Stimulated activated naive B cell treated with anti-CD40 and anti-IgM and Interleukin-4, amounts not matched to agents 10 μg/mL and 1 μg/mL and 100 μg/mL, for 72 hours (primary cell): ENCODE measurements around the gene NR6A1.

Experiments used
- ATAC-seq, 2 donors: fragments of 150-1000 bp; cut with Tn5 transposase; replicated peaks; 2 replicates each; pipeline ENCODE4 v1.10.0; 2021; ENCODE audit warnings: moderate library complexity in 1 of 2
- DNase-seq: peaks from one replicate; pipeline ENCODE4 v3.0.0; 2021
- H3K27ac Mint-ChIP-seq: one replicate; pipeline ENCODE4 v1.8.0; 2022; ENCODE audit warnings: mild to moderate bottlenecking, mixed read lengths
- H3K27me3 Mint-ChIP-seq, 2 donors: one replicate each; pipeline ENCODE4 v1.8.0; 2022; ENCODE audit warnings: mixed read lengths in 2 of 2
- H3K36me3 Mint-ChIP-seq, 2 donors: one replicate each; pipeline ENCODE4 v1.8.0; 2022; ENCODE audit warnings: mixed read lengths in 2 of 2, mild to moderate bottlenecking in 1 of 2
- H3K4me1 Mint-ChIP-seq, 2 donors: one replicate each; pipeline ENCODE4 v1.8.0; 2022; ENCODE audit warnings: mixed read lengths in 2 of 2, mild to moderate bottlenecking in 1 of 2
- H3K4me3 Mint-ChIP-seq, 2 donors: one replicate each; pipeline ENCODE4 v1.8.0; 2022; ENCODE audit warnings: mild to moderate bottlenecking in 2 of 2, mixed read lengths in 2 of 2, moderate library complexity in 1 of 2
- H3K9me3 Mint-ChIP-seq, 2 donors: one replicate each; pipeline ENCODE4 v1.8.0; 2022; ENCODE audit warnings: mixed read lengths in 2 of 2, mild to moderate bottlenecking in 1 of 2

NR6A1 gene

GRCh38 chr9:124535846-124536245, 235.3 kb downstream of the NR6A1 start:
- Mint-ChIP-seq H3K4me3 (no peak overlapping the region), H3K27ac (no peak overlapping the region), H3K36me3 (peaks cover 9% of the 10 kb centered on the region in 2 donors), H3K9me3 (no peaks in the 10 kb centered on the region), H3K4me1 (no peaks in the 10 kb centered on the region), H3K27me3 (no peaks in the 10 kb centered on the region)
- no peak for DNase-seq
- ATAC-seq: no peak

- DNase-seq: no peak
- H3K36me3 Mint-ChIP-seq: peaks cover 9% of the 10 kb centered on the region in 2 donors
These were observed 238.2 kb downstream of the NR6A1 start for GRCh38 chr9:124532897-124533296.

GRCh38 chr9:124531115-124531514, 240.0 kb downstream of the NR6A1 start:
- no peak for ATAC-seq
- peaks cover 8% of the 10 kb centered on the region in 2 donors for H3K36me3 Mint-ChIP-seq
- no peaks in the 10 kb centered on the region for H3K4me1 Mint-ChIP-seq
- no peak for DNase-seq
- no peaks in the 10 kb centered on the region for H3K27me3 Mint-ChIP-seq
- no peak overlapping the region for H3K4me3 Mint-ChIP-seq
- no peak overlapping the region for H3K27ac Mint-ChIP-seq
- no peaks in the 10 kb centered on the region for H3K9me3 Mint-ChIP-seq

More at GRCh38 chr9:124532897-124533296, 238.2 kb downstream of the NR6A1 start:
- no peaks in the 10 kb centered on the region for H3K4me1 Mint-ChIP-seq
- H3K27me3 Mint-ChIP-seq: no peaks in the 10 kb centered on the region
- no peak overlapping the region for H3K4me3 Mint-ChIP-seq
- no peak for ATAC-seq
- no peak overlapping the region for H3K27ac Mint-ChIP-seq
- no peaks in the 10 kb centered on the region for H3K9me3 Mint-ChIP-seq

- DNase-seq (no peak), ATAC-seq (no peak)
- no peaks in the 10 kb centered on the region for H3K27me3 Mint-ChIP-seq
- H3K4me1 Mint-ChIP-seq: no peaks in the 10 kb centered on the region
- no peak overlapping the region for H3K4me3 Mint-ChIP-seq
- no peak overlapping the region for H3K27ac Mint-ChIP-seq
- H3K36me3 Mint-ChIP-seq: peaks cover 3 to 7% of the 10 kb centered on the region in 2 donors
- H3K9me3 Mint-ChIP-seq: no peaks in the 10 kb centered on the region
These were observed 240.9 kb downstream of the NR6A1 start for GRCh38 chr9:124530246-124530645.

- Mint-ChIP-seq H3K4me3 (no peak overlapping the region), H3K4me1 (no peaks in the 10 kb centered on the region), H3K27me3 (no peaks in the 10 kb centered on the region), H3K9me3 (no peaks in the 10 kb centered on the region), H3K27ac (no peak overlapping the region), H3K36me3 (peaks cover 0 to 7% of the 10 kb centered on the region in 2 donors)
- no peak for DNase-seq
- no peak for ATAC-seq
These were observed 243.3 kb downstream of the NR6A1 start for GRCh38 chr9:124527781-124528180.

- ATAC-seq: no peak
- Mint-ChIP-seq H3K9me3 (no peaks in the 10 kb centered on the region), H3K4me3 (no peak overlapping the region), H3K36me3 (peaks cover 0 to 7% of the 10 kb centered on the region in 2 donors), H3K27ac (no peak overlapping the region), H3K27me3 (no peaks in the 10 kb centered on the region), H3K4me1 (no peaks in the 10 kb centered on the region)
- DNase-seq: no peak
These were observed 244.9 kb downstream of the NR6A1 start for GRCh38 chr9:124526174-124526573.

- ATAC-seq (no peak), DNase-seq (no peak)
- Mint-ChIP-seq H3K4me1 (no peaks in the 10 kb centered on the region), H3K9me3 (no peaks in the 10 kb centered on the region), H3K4me3 (no peak overlapping the region), H3K36me3 (peaks cover 3% of the 10 kb centered on the region in 2 donors), H3K27ac (no peak overlapping the region), H3K27me3 (no peaks in the 10 kb centered on the region)
These were observed 248.7 kb downstream of the NR6A1 start for GRCh38 chr9:124522121-124523098.

GRCh38 chr9:124521142-124521541, 250.0 kb downstream of the NR6A1 start:
- Mint-ChIP-seq H3K27ac (no peak overlapping the region), H3K4me1 (no peaks in the 10 kb centered on the region), H3K4me3 (no peak overlapping the region), H3K27me3 (no peaks in the 10 kb centered on the region), H3K9me3 (no peaks in the 10 kb centered on the region), H3K36me3 (peaks cover 3% of the 10 kb centered on the region in 2 donors)
- ATAC-seq (no peak), DNase-seq (no peak)

GRCh38 chr9:124520206-124520596, 250.9 kb downstream of the NR6A1 start:
- Mint-ChIP-seq H3K4me1 (no peaks in the 10 kb centered on the region), H3K27ac (no peak overlapping the region), H3K36me3 (peaks cover 0 to 3% of the 10 kb centered on the region in 2 donors), H3K27me3 (no peaks in the 10 kb centered on the region), H3K9me3 (no peaks in the 10 kb centered on the region), H3K4me3 (no peak overlapping the region)
- ATAC-seq (no peak), DNase-seq (no peak)

- Mint-ChIP-seq H3K36me3 (peaks cover 0 to 3% of the 10 kb centered on the region in 2 donors), H3K27me3 (peaks cover 2 to 3% of the 10 kb centered on the region in 2 donors), H3K27ac (no peak overlapping the region), H3K4me3 (no peak overlapping the region), H3K4me1 (no peaks in the 10 kb centered on the region), H3K9me3 (no peaks in the 10 kb centered on the region)
- ATAC-seq (no peak), DNase-seq (no peak)
These were observed 253.0 kb downstream of the NR6A1 start for GRCh38 chr9:124518116-124518515.

- ATAC-seq: no peak
- H3K36me3 Mint-ChIP-seq: peaks cover 0 to 3% of the 10 kb centered on the region in 2 donors
- H3K27me3 Mint-ChIP-seq: peaks cover 4 to 7% of the 10 kb centered on the region in 2 donors
- H3K4me1 Mint-ChIP-seq: no peaks in the 10 kb centered on the region
- H3K4me3 Mint-ChIP-seq: no peak overlapping the region
- no peaks in the 10 kb centered on the region for H3K9me3 Mint-ChIP-seq
- H3K27ac Mint-ChIP-seq: no peak overlapping the region
- no peak for DNase-seq
These were observed 253.5 kb downstream of the NR6A1 start for GRCh38 chr9:124517600-124517999.

GRCh38 chr9:124514874-124515273, 256.2 kb downstream of the NR6A1 start:
- no peak overlapping the region for H3K4me3 Mint-ChIP-seq

GRCh38 chr9:124514125-124514524, 257.0 kb downstream of the NR6A1 start:
- no peak for ATAC-seq
- no peaks in the 10 kb centered on the region for H3K9me3 Mint-ChIP-seq
- H3K27ac Mint-ChIP-seq: no peak overlapping the region
- no peak for DNase-seq
- peaks cover 10 to 30% of the 10 kb centered on the region in 2 donors for H3K27me3 Mint-ChIP-seq
- H3K4me3 Mint-ChIP-seq: no peak overlapping the region
- H3K36me3 Mint-ChIP-seq: no peaks in the 10 kb centered on the region
- peaks cover 0 to 7% of the 10 kb centered on the region in 2 donors for H3K4me1 Mint-ChIP-seq

More at GRCh38 chr9:124514874-124515273, 256.2 kb downstream of the NR6A1 start:
- H3K4me1 Mint-ChIP-seq: peaks cover 0 to 7% of the 10 kb centered on the region in 2 donors
- no peak overlapping the region for H3K27ac Mint-ChIP-seq
- no peaks in the 10 kb centered on the region for H3K36me3 Mint-ChIP-seq
- ATAC-seq (no peak), DNase-seq (no peak)
- no peaks in the 10 kb centered on the region for H3K9me3 Mint-ChIP-seq
- peaks cover 10 to 30% of the 10 kb centered on the region in 2 donors for H3K27me3 Mint-ChIP-seq

- no peak for ATAC-seq
- no peak overlapping the region for H3K4me3 Mint-ChIP-seq
- no peak overlapping the region for H3K27ac Mint-ChIP-seq
- H3K9me3 Mint-ChIP-seq: no peaks in the 10 kb centered on the region
- DNase-seq: no peak
- H3K27me3 Mint-ChIP-seq: peaks cover 10 to 30% of the 10 kb centered on the region in 2 donors
- no peaks in the 10 kb centered on the region for H3K36me3 Mint-ChIP-seq
- H3K4me1 Mint-ChIP-seq: peaks cover 0 to 7% of the 10 kb centered on the region in 2 donors
These were observed 257.6 kb downstream of the NR6A1 start for GRCh38 chr9:124513376-124513994.

GRCh38 chr9:124512806-124513204, 258.3 kb downstream of the NR6A1 start:
- Mint-ChIP-seq H3K4me1 (peaks cover 0 to 7% of the 10 kb centered on the region in 2 donors), H3K27ac (no peak overlapping the region), H3K27me3 (peaks cover 10 to 34% of the 10 kb centered on the region in 2 donors), H3K4me3 (no peak overlapping the region), H3K9me3 (no peaks in the 10 kb centered on the region), H3K36me3 (no peaks in the 10 kb centered on the region)
- DNase-seq: no peak
- no peak for ATAC-seq
